ENCODE measurements around the gene PRKAR2B. TPM values are rescaled to one million over a fixed set of nuclear protein-coding genes. Genes with fewer than 3 reads are reported as not detected.

The PRKAR2B gene
- total and polyA plus RNA-seq, 2 experiments from 2014 or later = 0.81 to 3.2 TPM

DNA sequence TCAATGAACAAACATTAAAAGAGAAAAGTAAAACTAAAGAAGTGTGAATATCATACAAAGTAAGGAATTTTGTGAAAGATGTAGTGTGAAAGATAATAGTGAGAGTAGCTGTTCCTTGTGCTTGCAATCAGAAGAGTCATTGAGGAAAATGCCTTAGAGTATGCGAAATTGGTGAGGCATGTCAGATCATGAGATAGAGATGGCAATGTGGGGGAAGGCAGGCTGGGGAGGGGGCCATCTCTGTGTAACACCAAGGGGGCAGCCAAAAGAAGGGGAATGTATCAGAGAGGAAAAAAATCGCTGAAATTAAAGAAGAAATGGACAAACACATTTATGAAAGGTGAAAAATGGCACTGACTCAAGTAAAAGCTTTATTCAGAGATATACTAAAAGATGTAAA, 19.6 kb upstream of the PRKAR2B start:
- H3K4me3 ChIP-seq = no peak overlapping the region
- in situ Hi-C loops (cut with MboI) = no loop called here
- H3K27ac ChIP-seq = no peak overlapping the region
- no peak overlapping the region for H3K4me2 ChIP-seq (ENCODE audit: unreplicated experiment)
- H3K9me3 ChIP-seq (ENCODE audit: low read depth) = no peaks in the 10 kb centered on the region
- DNase-seq = no peak
- no peaks in the 10 kb centered on the region for H3K4me1 ChIP-seq (ENCODE audit: insufficient read depth)
- H2AFZ ChIP-seq = no peak overlapping the region
- no peaks in the 10 kb centered on the region for H3K9me2 ChIP-seq (ENCODE audit: insufficient read depth)
- TF ChIP-seq EZH2phosphoT487 (IDR thresholded peaks at IDR 0.05; ENCODE audit: insufficient read depth, low read depth) (no peak), EZH2 (IDR thresholded peaks at IDR 0.05; ENCODE audit: insufficient read depth, poor library complexity, severe bottlenecking) (no peak)
- 86 to 91% methylated on average over 2 of the region's 2 CpGs for WGBS, 2 experiments (ENCODE audit: low coverage in 1 of 2, low lambda C conversion rate in 2 of 2, missing lambda C conversion rate in 2 of 2)
- no peaks in the 10 kb centered on the region for H3K36me3 ChIP-seq (ENCODE audit: low read depth)
- no peaks in the 10 kb centered on the region for H3F3A ChIP-seq (ENCODE audit: insufficient read depth)
- H3K27me3 ChIP-seq (replicated peaks; ENCODE audit: insufficient read depth) = no peaks in the 10 kb centered on the region
- no peaks in the 10 kb centered on the region for H3K79me2 ChIP-seq (ENCODE audit: insufficient read depth)
- H4K20me1 ChIP-seq (ENCODE audit: insufficient read depth) = no peaks in the 10 kb centered on the region
- no peak overlapping the region for H3K9ac ChIP-seq

DNA sequence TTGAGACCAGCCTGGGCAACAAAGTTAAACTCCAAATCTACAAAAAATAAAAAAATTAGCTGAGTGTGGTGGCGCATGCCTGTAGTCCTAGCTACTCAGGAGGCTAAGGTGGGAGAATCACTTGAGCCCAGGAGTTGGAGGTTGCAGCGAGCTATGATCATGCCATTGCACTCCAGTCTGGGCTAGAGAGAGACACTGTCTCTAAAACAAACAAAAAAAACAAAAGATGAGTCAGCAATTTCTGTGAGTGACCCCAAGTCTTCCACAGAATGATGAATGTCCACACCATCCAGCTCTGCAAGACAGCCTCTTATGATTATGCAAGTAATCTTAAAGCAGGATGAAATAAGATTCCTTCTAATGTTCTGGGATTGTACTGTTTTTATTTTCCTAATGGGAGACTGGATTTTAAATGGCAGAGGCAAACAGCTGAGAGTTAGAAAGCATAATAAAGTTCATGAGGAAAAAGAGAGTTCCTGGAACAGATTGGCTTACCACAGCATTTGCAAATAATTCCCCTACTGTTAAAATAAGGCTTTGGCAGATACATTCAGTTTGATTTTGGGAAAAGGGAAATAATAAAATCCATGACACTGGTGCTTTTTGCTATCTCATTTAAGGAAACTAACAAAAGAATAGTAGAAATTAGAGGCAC, 18.9 kb upstream of the PRKAR2B start:
- Histone ChIP-seq H4K20me1 (ENCODE audit: insufficient read depth) (no peaks in the 10 kb centered on the region), H3K27me3 (replicated peaks; ENCODE audit: insufficient read depth) (no peaks in the 10 kb centered on the region), H3K4me2 (ENCODE audit: unreplicated experiment) (no peak overlapping the region), H3K79me2 (ENCODE audit: insufficient read depth) (no peaks in the 10 kb centered on the region), H3K36me3 (ENCODE audit: low read depth) (no peaks in the 10 kb centered on the region), H3K4me1 (ENCODE audit: insufficient read depth) (no peaks in the 10 kb centered on the region), H3K9me2 (ENCODE audit: insufficient read depth) (no peaks in the 10 kb centered on the region), H3K27ac (no peak overlapping the region), H2AFZ (no peak overlapping the region), H3K9me3 (ENCODE audit: low read depth) (no peaks in the 10 kb centered on the region), H3K4me3 (no peak overlapping the region), H3K9ac (no peak overlapping the region), H3F3A (ENCODE audit: insufficient read depth) (no peaks in the 10 kb centered on the region)
- TF ChIP-seq EZH2 (IDR thresholded peaks at IDR 0.05; ENCODE audit: insufficient read depth, poor library complexity, severe bottlenecking) (no peak), EZH2phosphoT487 (IDR thresholded peaks at IDR 0.05; ENCODE audit: insufficient read depth, low read depth) (no peak)
- no peak for DNase-seq
- WGBS, 2 experiments (ENCODE audit: low coverage in 1 of 2, low lambda C conversion rate in 2 of 2, missing lambda C conversion rate in 2 of 2) = 88 to 96% methylated on average over 2 of the region's 2 CpGs
- in situ Hi-C loops (cut with MboI) = no loop called here

DNA sequence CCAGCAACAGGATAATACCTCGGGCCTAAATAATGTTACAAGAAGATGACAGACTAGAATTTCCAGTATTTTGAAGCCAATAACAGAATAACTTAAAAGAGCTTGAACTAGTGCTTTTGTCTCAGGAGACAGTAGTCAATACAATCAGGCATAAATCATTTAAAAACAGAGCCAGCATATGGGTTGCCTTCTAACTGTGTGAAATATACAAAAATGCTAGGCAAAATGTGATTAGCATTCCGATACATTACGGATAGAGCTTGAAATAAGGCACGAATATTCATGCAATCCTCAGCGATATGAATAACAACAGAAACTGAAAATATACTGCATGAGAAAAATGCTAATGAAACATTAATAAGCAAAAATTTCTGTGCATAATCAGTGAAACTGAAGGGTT, 18.3 kb upstream of the PRKAR2B start:
- Histone ChIP-seq H3K27ac (no peak overlapping the region), H3K9me3 (ENCODE audit: low read depth) (no peaks in the 10 kb centered on the region), H2AFZ (no peak overlapping the region), H4K20me1 (ENCODE audit: insufficient read depth) (no peaks in the 10 kb centered on the region), H3K9ac (no peak overlapping the region), H3K79me2 (ENCODE audit: insufficient read depth) (no peaks in the 10 kb centered on the region), H3F3A (ENCODE audit: insufficient read depth) (no peaks in the 10 kb centered on the region), H3K9me2 (ENCODE audit: insufficient read depth) (no peaks in the 10 kb centered on the region), H3K36me3 (ENCODE audit: low read depth) (no peaks in the 10 kb centered on the region), H3K4me1 (ENCODE audit: insufficient read depth) (no peaks in the 10 kb centered on the region), H3K4me2 (ENCODE audit: unreplicated experiment) (no peak overlapping the region), H3K4me3 (no peak overlapping the region), H3K27me3 (replicated peaks; ENCODE audit: insufficient read depth) (no peaks in the 10 kb centered on the region)
- in situ Hi-C loops (cut with MboI) = no loop called here
- TF ChIP-seq EZH2 (IDR thresholded peaks at IDR 0.05; ENCODE audit: insufficient read depth, poor library complexity, severe bottlenecking) (no peak), EZH2phosphoT487 (IDR thresholded peaks at IDR 0.05; ENCODE audit: insufficient read depth, low read depth) (no peak)
- no peak for DNase-seq
- 77 to 78% methylated on average over 5 of the region's 5 CpGs for WGBS, 2 experiments (ENCODE audit: low coverage in 1 of 2, low lambda C conversion rate in 2 of 2, missing lambda C conversion rate in 2 of 2)

DNA sequence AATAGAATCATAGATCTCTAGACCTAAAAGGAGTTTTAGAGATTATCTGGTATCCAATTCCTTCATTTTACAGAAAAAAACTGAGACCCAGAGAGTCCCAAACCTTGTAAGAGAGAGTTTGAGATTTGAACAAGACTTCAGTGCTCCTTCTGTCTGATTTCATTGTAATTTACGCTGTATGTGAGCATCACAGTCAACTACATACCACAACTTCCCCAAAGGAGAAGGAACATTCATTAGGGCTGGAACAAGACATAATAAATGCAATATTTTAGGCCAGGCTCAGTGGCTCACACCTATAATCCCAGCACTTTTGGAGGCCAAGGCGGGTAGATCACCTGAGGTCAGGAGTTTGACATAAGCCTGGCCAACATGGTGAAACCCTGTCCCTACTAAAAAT, 17.3 kb upstream of the PRKAR2B start:
- H3K4me1 ChIP-seq (ENCODE audit: insufficient read depth) = no peaks in the 10 kb centered on the region
- H3K4me2 ChIP-seq (ENCODE audit: unreplicated experiment) = no peak overlapping the region
- H3F3A ChIP-seq (ENCODE audit: insufficient read depth) = no peaks in the 10 kb centered on the region
- no peak for TF ChIP-seq EZH2phosphoT487 (IDR thresholded peaks at IDR 0.05; ENCODE audit: insufficient read depth, low read depth)
- TF ChIP-seq EZH2 (IDR thresholded peaks at IDR 0.05; ENCODE audit: insufficient read depth, poor library complexity, severe bottlenecking) = no peak
- no peak overlapping the region for H3K27ac ChIP-seq
- H3K9me3 ChIP-seq (ENCODE audit: low read depth) = no peaks in the 10 kb centered on the region
- no peaks in the 10 kb centered on the region for H4K20me1 ChIP-seq (ENCODE audit: insufficient read depth)
- no peak overlapping the region for H2AFZ ChIP-seq
- in situ Hi-C loops (cut with MboI) = no loop called here
- no peaks in the 10 kb centered on the region for H3K27me3 ChIP-seq (replicated peaks; ENCODE audit: insufficient read depth)
- H3K9me2 ChIP-seq (ENCODE audit: insufficient read depth) = no peaks in the 10 kb centered on the region
- no peak overlapping the region for H3K9ac ChIP-seq
- no peak for DNase-seq
- WGBS, 2 experiments (ENCODE audit: low coverage in 1 of 2, low lambda C conversion rate in 2 of 2, missing lambda C conversion rate in 2 of 2) = 91 to 98% methylated on average over 2 of the region's 2 CpGs
- no peaks in the 10 kb centered on the region for H3K36me3 ChIP-seq (ENCODE audit: low read depth)
- no peaks in the 10 kb centered on the region for H3K79me2 ChIP-seq (ENCODE audit: insufficient read depth)
- no peak overlapping the region for H3K4me3 ChIP-seq

Measured in GM23248 (cell line).